Stimulated activated effector memory CD8-positive, alpha-beta T cell treated with anti-CD3 and anti-CD28 coated beads, Interleukin-12 subunit alpha, Interleukin-12 subunit beta, amount 100 ng/mL, for 72 hours (primary cell): ENCODE data around the gene BSCL2.
"Not testable (repeated sequence)": the region's sequence is repeated elsewhere in the genome, so short reads cannot be mapped to it uniquely, and the experiment has no call there.

ENCODE experiments used
- ATAC-seq: fragments of 150-1000 bp; cut with Tn5 transposase; 2 replicates; pipeline ENCODE4 v1.10.0; 2021
- DNase-seq, 2 donors: peaks; one replicate each; pipeline ENCODE4 v3.0.0; 2021 to 2022; ENCODE audit warnings: low spot score in 2 of 2
- H3K27ac Mint-ChIP-seq: one replicate; pipeline ENCODE4 v1.8.0; 2022; ENCODE audit warnings: mild to moderate bottlenecking, mixed read lengths
- H3K36me3 Mint-ChIP-seq: one replicate; pipeline ENCODE4 v1.8.0; 2022; ENCODE audit warnings: mild to moderate bottlenecking, mixed read lengths
- H3K4me1 Mint-ChIP-seq: one replicate; pipeline ENCODE4 v1.8.0; 2022; ENCODE audit warnings: mixed read lengths
- H3K4me3 Mint-ChIP-seq: one replicate; pipeline ENCODE4 v1.8.0; 2022; ENCODE audit warnings: mild to moderate bottlenecking, mixed read lengths
- H3K9me3 Mint-ChIP-seq: one replicate; pipeline ENCODE4 v1.8.0; 2022; ENCODE audit warnings: mixed read lengths

The BSCL2 gene

GRCh38 chr11:62707277-62707861, at the start of gene BSCL2, which contains the start of gene GNG3:
Gene BSCL2 (minus strand): TSS chr11:62707424. CDS start chr11:62707195, 229 bp downstream.
Gene GNG3 (plus strand): TSS chr11:62707676. CDS start chr11:62708296, 620 bp downstream.
- H3K9me3 Mint-ChIP-seq, result no peaks in the 10 kb centered on the region
- H3K4me1 Mint-ChIP-seq, result peaks cover 58% of the 10 kb centered on the region
- peak within 1 kb of the TSS; percentile 97 for H3K27ac Mint-ChIP-seq
- peaks cover 70% of the 10 kb centered on the region for H3K36me3 Mint-ChIP-seq
- ATAC-seq (no peak), DNase-seq (no peak)
- peak within 1 kb of the TSS; percentile 88 for H3K4me3 Mint-ChIP-seq

DNA sequence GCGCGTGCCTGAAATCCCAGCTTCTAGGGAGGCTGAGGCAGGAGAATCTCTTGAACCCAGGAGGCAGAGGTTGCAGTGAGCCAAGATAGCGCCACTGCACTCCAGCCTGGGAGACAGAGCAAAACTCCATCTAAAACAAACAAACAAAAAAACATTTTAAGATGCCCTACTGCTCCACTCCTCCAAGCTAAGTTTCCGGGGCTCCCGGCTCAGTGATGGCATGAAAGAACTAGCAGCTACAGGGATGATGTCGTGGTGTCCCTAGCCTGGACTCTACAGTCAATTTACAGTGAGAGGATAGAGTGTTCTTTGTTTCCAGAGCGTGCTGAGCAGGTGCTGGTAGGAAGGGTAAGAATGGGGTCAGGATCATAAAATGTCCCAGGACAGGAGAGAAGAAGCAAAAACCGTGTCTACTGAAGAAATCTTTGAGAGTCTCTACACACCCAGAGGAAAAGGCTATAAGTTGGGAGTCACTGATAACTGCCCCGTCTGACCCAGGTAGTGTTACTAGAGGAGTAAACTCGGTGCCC, 47.9 kb upstream of the BSCL2 start:
- Mint-ChIP-seq H3K27ac (no peak overlapping the region), H3K36me3 (peaks cover 12% of the 10 kb centered on the region)

DNA sequence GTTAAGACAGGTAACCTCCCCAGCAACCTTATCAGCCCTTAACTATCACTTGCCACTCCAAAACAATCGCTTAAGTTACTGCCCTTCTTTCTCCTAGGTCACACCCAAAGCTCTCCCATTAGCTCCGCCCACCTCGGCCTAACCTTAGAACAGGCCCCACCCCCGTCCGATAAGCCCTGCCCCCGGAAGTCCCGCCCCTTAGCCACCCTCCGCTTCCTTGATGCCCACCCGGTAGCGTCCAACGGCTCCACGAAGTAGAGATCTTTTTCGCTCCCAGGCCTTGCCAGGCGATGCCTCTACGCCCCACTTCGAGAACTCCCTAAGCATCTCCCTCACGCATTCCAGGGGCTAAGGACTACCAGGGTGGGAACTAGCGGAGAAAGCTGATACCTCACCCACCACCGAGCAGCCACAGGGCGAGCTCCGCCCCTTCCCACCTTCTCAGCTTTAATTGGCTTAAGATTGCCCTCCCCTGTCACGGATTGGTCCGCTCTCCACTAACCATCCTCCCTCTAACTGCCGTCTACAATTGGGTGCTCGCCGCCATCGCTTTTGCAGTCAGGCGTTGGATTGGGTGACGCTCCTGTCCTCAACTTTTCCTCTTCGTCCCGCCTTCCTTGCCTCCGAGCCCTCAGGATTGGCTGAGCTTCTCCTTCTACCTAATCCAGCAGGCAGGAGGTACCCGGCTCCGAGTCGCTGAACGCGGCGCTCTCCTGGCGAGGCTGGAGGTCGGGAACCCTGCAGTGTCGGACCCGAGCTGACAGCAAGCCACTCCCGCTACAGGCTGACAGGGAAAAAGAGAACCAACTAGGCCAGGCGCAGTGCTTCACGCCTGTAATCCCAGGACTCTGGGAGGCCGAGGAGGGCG, 46.7 kb upstream of the BSCL2 start, which contains the start of gene ZBTB3:
TSS of gene ZBTB3 (minus strand) at position 425 of the 868 bp plus-strand sequence. CDS start 496 bp downstream, outside the sequence.
- peaks cover 22% of the 10 kb centered on the region for H3K36me3 Mint-ChIP-seq

More for the DNA sequence above, 47.9 kb upstream of the BSCL2 start:
- Mint-ChIP-seq H3K4me1 (peaks cover 20% of the 10 kb centered on the region), H3K9me3 (no peaks in the 10 kb centered on the region), H3K4me3 (peak overlapping the region; percentile 87)
- ATAC-seq, result no peak
- no peak for DNase-seq

DNA sequence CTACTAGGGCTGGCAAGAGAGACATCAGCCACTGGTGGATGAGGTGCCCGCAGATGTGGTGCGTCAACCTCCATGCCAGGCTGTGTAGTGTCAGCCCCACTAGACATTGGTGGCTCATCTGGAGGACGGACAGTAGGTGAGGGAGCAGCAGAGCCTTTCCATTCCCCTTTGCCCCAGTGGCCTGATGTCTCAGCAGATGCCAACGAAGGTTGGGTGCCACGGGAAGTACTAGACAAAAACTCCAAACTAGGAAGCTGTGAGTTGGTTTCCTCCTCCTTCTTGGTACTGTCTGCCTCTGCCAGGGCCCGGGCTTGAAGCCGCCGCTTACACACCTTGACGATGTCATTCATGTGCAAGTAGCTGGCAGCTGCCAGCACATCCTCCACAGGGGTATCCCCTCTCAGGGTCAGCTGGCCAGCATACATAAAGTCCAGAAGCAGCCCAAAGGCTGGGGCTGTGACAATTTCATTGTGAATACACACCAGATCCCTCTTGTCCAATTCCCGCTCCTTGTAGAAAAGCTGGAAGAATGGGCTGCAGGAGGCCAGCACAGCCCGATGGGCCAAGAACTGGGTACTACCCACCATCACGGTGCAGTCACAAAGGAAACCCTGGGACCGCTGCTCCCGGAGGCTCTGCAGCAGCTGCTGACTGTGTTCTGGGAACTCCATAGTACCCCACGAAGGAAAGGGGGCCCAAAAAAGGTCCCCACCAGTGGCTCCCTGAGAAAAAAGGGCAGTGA, 45.9 kb upstream of the BSCL2 start:
- H3K9me3 Mint-ChIP-seq, result no peaks in the 10 kb centered on the region
- DNase-seq (peak in 1 of 2 donors; percentile 11), ATAC-seq (no peak)
- peaks cover 20% of the 10 kb centered on the region for H3K4me1 Mint-ChIP-seq
- H3K36me3 Mint-ChIP-seq, result peaks cover 25% of the 10 kb centered on the region
- H3K4me3 Mint-ChIP-seq, result peak overlapping the region; percentile 87
- peak overlapping the region; percentile 92 for H3K27ac Mint-ChIP-seq

More for the DNA sequence above, 46.7 kb upstream of the BSCL2 start, which contains the start of gene ZBTB3:
- Mint-ChIP-seq H3K4me1 (peaks cover 20% of the 10 kb centered on the region), H3K27ac (peak within 1 kb of the TSS; percentile 92), H3K4me3 (peak within 1 kb of the TSS; percentile 87), H3K9me3 (no peaks in the 10 kb centered on the region)
- DNase-seq (peak; percentile 90 to 97), ATAC-seq (peak; percentile 98)

- Mint-ChIP-seq H3K27ac (no peak overlapping the region), H3K4me3 (peak overlapping the region; percentile 87), H3K9me3 (no peaks in the 10 kb centered on the region)
These were observed 45.1 kb upstream of the BSCL2 start for GRCh38 chr11:62752177-62752785.

GRCh38 chr11:62749931-62750330, 42.7 kb upstream of the BSCL2 start:
- not testable (repeated sequence) for ATAC-seq, H3K9me3 Mint-ChIP-seq, H3K4me3 Mint-ChIP-seq, DNase-seq
- Mint-ChIP-seq H3K27ac (peak overlapping the region; percentile 5), H3K36me3 (peaks cover 25% of the 10 kb centered on the region), H3K4me1 (peaks cover 20% of the 10 kb centered on the region)

More at GRCh38 chr11:62752177-62752785, 45.1 kb upstream of the BSCL2 start:
- peaks cover 25% of the 10 kb centered on the region for H3K36me3 Mint-ChIP-seq
- H3K4me1 Mint-ChIP-seq, result peaks cover 20% of the 10 kb centered on the region
- no peak for DNase-seq
- no peak for ATAC-seq

DNA sequence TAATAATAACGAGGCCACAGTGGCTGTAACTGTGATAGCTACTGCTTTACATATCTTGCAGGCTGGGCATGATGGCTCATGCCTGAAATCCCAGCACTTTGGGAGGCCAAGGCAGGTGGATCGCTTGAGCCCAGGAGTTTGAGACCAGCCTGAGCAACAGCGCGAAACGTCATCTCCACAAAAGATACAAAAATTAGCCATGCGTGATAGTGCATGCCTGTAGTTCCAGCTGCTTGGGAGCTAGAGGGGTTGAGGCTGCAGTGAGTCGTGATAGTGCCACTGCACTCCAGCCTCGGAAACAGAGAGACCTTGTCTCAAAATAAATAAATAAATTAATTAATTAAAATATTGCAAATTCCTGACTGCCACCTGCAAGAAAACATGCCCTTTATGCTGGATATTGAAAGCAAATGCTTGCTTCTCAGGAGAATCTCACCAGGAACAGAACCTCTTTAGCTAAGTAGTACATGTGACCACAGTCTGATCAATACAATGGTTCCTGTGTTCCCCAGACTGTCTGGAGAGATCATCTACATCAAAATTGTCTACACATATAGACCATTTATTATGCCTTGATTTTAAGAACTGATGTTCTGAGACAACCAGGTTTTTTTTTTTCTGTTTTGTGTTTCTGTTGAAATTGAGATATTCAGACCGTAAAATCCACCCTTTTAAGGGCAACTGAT, 40.4 kb upstream of the BSCL2 start:
- Mint-ChIP-seq H3K9me3 (no peaks in the 10 kb centered on the region), H3K36me3 (peaks cover 13% of the 10 kb centered on the region), H3K4me3 (no peak overlapping the region), H3K4me1 (peaks cover 8% of the 10 kb centered on the region), H3K27ac (no peak overlapping the region)
- no peak for DNase-seq
- no peak for ATAC-seq

DNA sequence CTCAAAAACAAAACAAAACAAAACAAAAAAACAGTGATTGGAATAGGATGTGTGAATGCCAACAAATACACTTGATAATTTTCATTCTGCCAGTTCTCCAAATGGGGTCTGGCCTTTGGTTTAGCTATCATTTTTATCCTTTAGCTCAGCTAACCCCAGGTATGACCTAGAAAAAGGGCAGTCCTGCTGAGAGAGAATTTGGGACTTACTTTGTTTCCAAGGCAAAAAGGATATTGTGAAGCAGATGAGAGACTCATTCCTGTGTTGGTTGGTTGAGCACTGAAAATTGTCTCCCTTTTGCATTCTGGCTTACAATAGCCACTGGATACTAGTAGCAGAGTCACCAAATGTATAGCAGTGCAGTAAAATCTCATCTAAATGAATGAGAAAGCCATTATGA, 30.0 kb upstream of the BSCL2 start:
- Mint-ChIP-seq H3K9me3 (no peaks in the 10 kb centered on the region), H3K4me3 (no peak overlapping the region), H3K4me1 (no peaks in the 10 kb centered on the region), H3K36me3 (peaks cover 98% of the 10 kb centered on the region), H3K27ac (no peak overlapping the region)
- no peak for ATAC-seq
- no peak for DNase-seq

DNA sequence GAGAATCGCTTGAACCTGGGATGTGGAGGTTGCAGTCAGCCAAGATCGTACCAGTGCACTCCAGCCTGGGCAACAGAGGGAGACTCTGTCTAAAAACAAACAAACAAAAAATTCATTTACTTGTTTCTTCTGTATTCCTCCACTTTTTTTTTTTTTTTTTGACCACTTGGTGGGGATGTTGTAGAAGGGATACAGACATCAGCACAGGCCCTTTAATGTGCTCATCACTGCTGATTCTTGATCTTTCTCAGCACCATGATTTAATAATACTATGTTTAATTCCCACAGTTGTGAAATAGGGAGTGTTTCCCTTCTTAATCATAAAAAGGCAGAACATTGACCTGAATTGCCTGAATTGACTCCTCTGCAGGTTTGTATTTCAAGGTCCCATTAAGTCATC, 25.6 kb upstream of the BSCL2 start:
- H3K4me3 Mint-ChIP-seq, result no peak overlapping the region
- H3K36me3 Mint-ChIP-seq, result peaks cover 93% of the 10 kb centered on the region
- no peak for DNase-seq
- peak; percentile 40 for ATAC-seq
- H3K27ac Mint-ChIP-seq, result no peak overlapping the region
- H3K4me1 Mint-ChIP-seq, result peaks cover 7% of the 10 kb centered on the region
- no peaks in the 10 kb centered on the region for H3K9me3 Mint-ChIP-seq

- Mint-ChIP-seq H3K4me3 (peak overlapping the region; percentile 89), H3K4me1 (peaks cover 15% of the 10 kb centered on the region), H3K27ac (peak overlapping the region; percentile 14), H3K36me3 (peaks cover 93% of the 10 kb centered on the region)
- not testable (repeated sequence) for H3K9me3 Mint-ChIP-seq, DNase-seq, ATAC-seq
These were observed 22.9 kb upstream of the BSCL2 start for GRCh38 chr11:62730076-62730475.

DNA sequence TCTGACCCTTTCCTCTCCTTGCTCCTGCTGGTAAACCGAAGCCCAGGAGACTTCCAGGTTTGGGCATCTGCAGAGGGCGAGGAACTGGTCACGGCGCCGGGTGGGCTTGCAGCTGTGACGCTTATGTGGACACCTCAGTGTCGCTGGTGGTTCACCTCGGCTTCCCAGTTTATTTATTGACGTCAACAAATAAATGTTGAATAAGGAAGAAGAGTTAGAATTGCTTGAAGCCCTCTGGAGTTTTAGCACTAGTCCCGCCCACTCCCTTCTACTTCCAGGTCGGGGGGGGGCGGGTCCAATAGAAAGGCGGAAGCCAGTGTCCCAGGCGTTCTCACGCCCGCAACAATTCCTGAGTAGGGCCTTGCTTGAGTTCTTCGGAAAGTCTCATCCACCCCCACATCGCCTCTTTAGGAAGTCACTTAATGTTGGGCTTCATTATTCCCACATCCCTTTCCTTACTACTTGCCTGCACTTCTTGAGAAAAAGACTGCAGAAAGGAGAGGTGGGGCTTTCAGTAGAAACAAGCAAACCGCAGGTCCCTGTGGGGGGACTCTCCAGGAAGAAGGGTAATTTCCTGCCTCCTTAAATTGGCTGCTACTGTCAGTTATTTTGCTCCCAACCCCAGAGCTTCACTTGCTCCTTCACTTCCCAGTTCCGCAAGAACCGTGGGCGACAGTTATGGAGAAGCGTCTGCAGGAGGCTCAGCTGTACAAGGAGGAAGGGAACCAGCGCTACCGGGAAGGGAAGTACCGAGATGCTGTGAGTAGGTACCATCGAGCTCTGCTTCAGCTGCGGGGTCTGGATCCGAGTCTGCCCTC, 21.2 kb upstream of the BSCL2 start, which contains the start of gene TTC9C:
TSS of gene TTC9C (plus strand) at position 316 of the 818 bp plus-strand sequence. CDS start at position 679, 363 bp downstream.
- Mint-ChIP-seq H3K36me3 (peaks cover 95% of the 10 kb centered on the region), H3K27ac (peak within 1 kb of the TSS; percentile 99), H3K4me1 (peaks cover 29% of the 10 kb centered on the region), H3K9me3 (no peaks in the 10 kb centered on the region), H3K4me3 (peak within 1 kb of the TSS; percentile 89)
- peak; percentile 36 for ATAC-seq
- peak; percentile 63 to 90 for DNase-seq

DNA sequence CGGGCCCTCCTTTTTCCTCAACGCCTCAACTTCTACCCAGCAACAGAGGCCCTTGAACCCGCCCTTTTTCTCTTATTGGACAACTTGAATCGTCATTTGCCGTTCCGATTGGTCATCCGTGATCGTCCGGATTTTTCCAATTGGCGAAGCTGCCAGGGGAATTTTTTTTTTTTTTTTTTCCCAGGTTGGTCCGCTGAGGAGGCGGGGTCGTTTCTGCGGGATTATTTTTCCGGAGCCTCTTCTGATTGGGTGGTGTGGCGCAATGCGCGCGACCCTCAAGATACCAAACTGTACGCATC, 20.6 kb upstream of the BSCL2 start:
- DNase-seq, result peak in 1 of 2 donors; percentile 61
- H3K9me3 Mint-ChIP-seq, result no peaks in the 10 kb centered on the region
- peak overlapping the region; percentile 89 for H3K4me3 Mint-ChIP-seq
- H3K36me3 Mint-ChIP-seq, result peaks cover 95% of the 10 kb centered on the region
- peak overlapping the region; percentile 99 for H3K27ac Mint-ChIP-seq
- H3K4me1 Mint-ChIP-seq, result peaks cover 30% of the 10 kb centered on the region
- ATAC-seq, result peak; percentile 77

GRCh38 chr11:62727165-62727871, 20.1 kb upstream of the BSCL2 start, which contains the start of gene HNRNPUL2:
Gene HNRNPUL2 (minus strand): TSS chr11:62727457. CDS start chr11:62727156, 301 bp downstream.
- Mint-ChIP-seq H3K4me1 (peaks cover 30% of the 10 kb centered on the region), H3K36me3 (peaks cover 95% of the 10 kb centered on the region)
- peak; percentile 89 for ATAC-seq

More at GRCh38 chr11:62727165-62727871, 20.1 kb upstream of the BSCL2 start, which contains the start of gene HNRNPUL2:
- H3K27ac Mint-ChIP-seq, result peak within 1 kb of the TSS; percentile 99
- peak within 1 kb of the TSS; percentile 89 for H3K4me3 Mint-ChIP-seq
- no peaks in the 10 kb centered on the region for H3K9me3 Mint-ChIP-seq
- DNase-seq, result peak; percentile 98 to 99
